Nephron progenitor cell (in vitro differentiated cells): ENCODE results near the gene KPNA6.
A peak's percentile ranks its signal among the peaks of the same experiment; 100 is the strongest.

Source experiments
- DNase-seq: peaks from one replicate; pipeline ENCODE4 v3.0.0; 2021
- H3K27ac Mint-ChIP-seq: 2 replicates; pipeline ENCODE4 v1.8.0; 2021; ENCODE audit warnings: mild to moderate bottlenecking, moderate library complexity, mixed read lengths
- H3K27me3 Mint-ChIP-seq: 2 replicates; pipeline ENCODE4 v1.8.0; 2021; ENCODE audit warnings: mild to moderate bottlenecking, low read depth, mixed read lengths; ENCODE audit not compliant: poor library complexity
- H3K36me3 Mint-ChIP-seq: 2 replicates; pipeline ENCODE4 v1.8.0; 2021; ENCODE audit warnings: low read depth, mixed read lengths
- H3K4me1 Mint-ChIP-seq: 2 replicates; pipeline ENCODE4 v1.8.0; 2021; ENCODE audit warnings: mixed read lengths
- H3K4me3 Mint-ChIP-seq: 2 replicates; pipeline ENCODE4 v1.8.0; 2021; ENCODE audit warnings: mild to moderate bottlenecking, moderate library complexity, mixed read lengths
- H3K9me3 Mint-ChIP-seq: 2 replicates; pipeline ENCODE4 v1.8.0; 2021; ENCODE audit warnings: mild to moderate bottlenecking, moderate library complexity, mixed read lengths
- TF ChIP-seq, protein P1 (sequence below): fragments of 200-600 bp; sonication (generic); IDR thresholded peaks from 2 replicates; pipeline ENCODE4 v1.5.0; 2021; ENCODE audit warnings: antibody characterized with exemption

The KPNA6 gene

DNA sequence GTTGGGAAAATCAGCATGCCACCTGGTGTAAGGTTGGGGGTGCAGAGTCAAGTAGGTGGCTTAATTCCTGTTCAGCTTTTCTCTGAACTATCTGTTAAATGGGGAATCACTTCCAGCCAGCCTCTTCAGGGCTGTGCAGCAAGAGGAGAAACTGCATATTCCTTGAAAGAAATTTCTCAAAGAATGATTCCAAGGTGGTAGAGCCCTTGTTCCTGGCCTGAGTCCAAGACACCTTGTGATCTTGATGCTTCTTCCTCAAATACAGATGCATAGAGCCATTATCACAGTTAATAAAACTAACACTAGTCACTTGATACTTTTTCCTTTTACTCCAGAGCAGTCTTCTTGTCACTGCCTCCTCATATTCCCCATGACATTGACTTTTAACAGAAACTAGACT, 76.8 kb downstream of the KPNA6 start:
- no peak for DNase-seq
- H3K9me3 Mint-ChIP-seq, result no peaks in the 10 kb centered on the region
- no peak overlapping the region for H3K4me3 Mint-ChIP-seq
- H3K27ac Mint-ChIP-seq, result no peak overlapping the region
- peaks cover 2% of the 10 kb centered on the region for H3K27me3 Mint-ChIP-seq
- peaks cover 77% of the 10 kb centered on the region for H3K36me3 Mint-ChIP-seq
- H3K4me1 Mint-ChIP-seq, result peaks cover 30% of the 10 kb centered on the region
- TF ChIP-seq, protein P1, sequence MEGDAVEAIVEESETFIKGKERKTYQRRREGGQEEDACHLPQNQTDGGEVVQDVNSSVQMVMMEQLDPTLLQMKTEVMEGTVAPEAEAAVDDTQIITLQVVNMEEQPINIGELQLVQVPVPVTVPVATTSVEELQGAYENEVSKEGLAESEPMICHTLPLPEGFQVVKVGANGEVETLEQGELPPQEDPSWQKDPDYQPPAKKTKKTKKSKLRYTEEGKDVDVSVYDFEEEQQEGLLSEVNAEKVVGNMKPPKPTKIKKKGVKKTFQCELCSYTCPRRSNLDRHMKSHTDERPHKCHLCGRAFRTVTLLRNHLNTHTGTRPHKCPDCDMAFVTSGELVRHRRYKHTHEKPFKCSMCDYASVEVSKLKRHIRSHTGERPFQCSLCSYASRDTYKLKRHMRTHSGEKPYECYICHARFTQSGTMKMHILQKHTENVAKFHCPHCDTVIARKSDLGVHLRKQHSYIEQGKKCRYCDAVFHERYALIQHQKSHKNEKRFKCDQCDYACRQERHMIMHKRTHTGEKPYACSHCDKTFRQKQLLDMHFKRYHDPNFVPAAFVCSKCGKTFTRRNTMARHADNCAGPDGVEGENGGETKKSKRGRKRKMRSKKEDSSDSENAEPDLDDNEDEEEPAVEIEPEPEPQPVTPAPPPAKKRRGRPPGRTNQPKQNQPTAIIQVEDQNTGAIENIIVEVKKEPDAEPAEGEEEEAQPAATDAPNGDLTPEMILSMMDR, result no peak

DNA sequence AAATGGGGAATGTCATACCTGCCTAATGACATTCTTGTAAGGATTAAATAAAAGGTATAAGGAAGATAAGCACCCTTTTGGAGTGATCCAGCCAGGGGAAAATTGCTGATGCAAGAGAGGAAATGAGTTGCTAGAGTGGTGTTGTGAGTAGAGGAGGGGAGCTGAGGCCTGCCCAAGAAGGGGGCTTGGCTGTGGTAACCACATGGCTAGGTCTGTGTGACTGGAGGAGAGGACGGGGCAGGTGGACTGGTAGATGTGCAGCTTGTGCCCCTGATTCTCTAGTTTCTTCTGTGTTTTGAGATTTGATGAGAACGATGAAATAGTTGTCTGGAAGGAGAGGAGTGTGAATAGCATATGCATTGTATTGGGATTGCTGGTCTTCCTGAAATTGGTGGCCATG, 78.2 kb downstream of the KPNA6 start:
- Mint-ChIP-seq H3K4me3 (no peak overlapping the region), H3K27ac (peak overlapping the region; percentile 11), H3K9me3 (no peaks in the 10 kb centered on the region), H3K27me3 (peaks cover 3% of the 10 kb centered on the region), H3K4me1 (peaks cover 18% of the 10 kb centered on the region), H3K36me3 (peaks cover 74% of the 10 kb centered on the region)
- no peak for DNase-seq
- TF ChIP-seq, protein P1, result no peak

DNA sequence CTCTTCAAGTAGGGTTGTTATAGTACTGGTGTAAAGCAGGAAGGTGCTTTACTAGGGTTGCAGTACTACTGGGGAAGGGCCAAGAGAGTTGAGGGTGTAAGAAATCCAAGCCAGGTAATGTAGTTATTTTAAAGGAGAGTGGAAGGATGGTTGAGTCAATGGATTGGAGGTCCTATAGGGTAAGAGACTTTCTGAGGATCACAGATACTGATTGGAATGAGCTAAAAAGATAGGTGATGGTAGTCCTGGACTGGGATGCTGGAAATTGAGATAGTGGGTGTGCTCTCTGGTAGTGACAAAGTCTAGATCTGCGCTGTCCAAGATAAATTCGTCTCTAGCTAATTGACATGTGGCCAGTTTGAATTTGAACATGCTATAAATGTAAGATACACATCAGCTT, 78.6 kb downstream of the KPNA6 start:
- peaks cover 3% of the 10 kb centered on the region for H3K27me3 Mint-ChIP-seq
- no peak overlapping the region for H3K27ac Mint-ChIP-seq
- DNase-seq, result no peak
- no peak overlapping the region for H3K4me3 Mint-ChIP-seq
- peaks cover 14% of the 10 kb centered on the region for H3K4me1 Mint-ChIP-seq
- H3K9me3 Mint-ChIP-seq, result no peaks in the 10 kb centered on the region
- TF ChIP-seq, protein P1, result no peak
- peaks cover 74% of the 10 kb centered on the region for H3K36me3 Mint-ChIP-seq

- TF ChIP-seq, protein P1, result no peak
- Mint-ChIP-seq H3K9me3 (no peaks in the 10 kb centered on the region), H3K4me3 (no peak overlapping the region), H3K4me1 (peaks cover 11% of the 10 kb centered on the region), H3K27ac (no peak overlapping the region), H3K36me3 (peaks cover 74% of the 10 kb centered on the region), H3K27me3 (peaks cover 3% of the 10 kb centered on the region)
- DNase-seq, result no peak
These were observed 80.0 kb downstream of the KPNA6 start for GRCh38 chr1:32187850-32188249.

- peaks cover 75% of the 10 kb centered on the region for H3K36me3 Mint-ChIP-seq
- peaks cover 8% of the 10 kb centered on the region for H3K27me3 Mint-ChIP-seq
- H3K4me1 Mint-ChIP-seq, result peaks cover 6% of the 10 kb centered on the region
- TF ChIP-seq, protein P1, result no peak
- DNase-seq, result no peak
- H3K4me3 Mint-ChIP-seq, result no peak overlapping the region
- no peaks in the 10 kb centered on the region for H3K9me3 Mint-ChIP-seq
- H3K27ac Mint-ChIP-seq, result no peak overlapping the region
These were observed 84.5 kb downstream of the KPNA6 start for GRCh38 chr1:32192220-32192948.

- no peak for DNase-seq
- no peak overlapping the region for H3K4me3 Mint-ChIP-seq
- peaks cover 5% of the 10 kb centered on the region for H3K27me3 Mint-ChIP-seq
- no peak overlapping the region for H3K27ac Mint-ChIP-seq
- H3K9me3 Mint-ChIP-seq, result no peaks in the 10 kb centered on the region
- peaks cover 54% of the 10 kb centered on the region for H3K36me3 Mint-ChIP-seq
- TF ChIP-seq, protein P1, result no peak
- H3K4me1 Mint-ChIP-seq, result peaks cover 26% of the 10 kb centered on the region
These were observed 87.1 kb downstream of the KPNA6 start for GRCh38 chr1:32194984-32195383.
